HepG2 (cell line): ENCODE data around the gene ARL15. TPM values are rescaled to one million over a fixed set of nuclear protein-coding genes. Genes with fewer than 3 reads are reported as not detected.

ENCODE experiments used
- ATAC-seq: fragments of 200-7000 bp; cut with Tn5 transposase; 3 replicates; pipeline ENCODE4 v1.9.1; 2020; ENCODE audit warnings: mild to moderate bottlenecking, moderate library complexity
- BruUV-seq: library from RNA; stranded (reverse); fragments of 400-500 nt; replicated peaks from 2 replicates; lab custom pipeline; 2021; lab: Mats Ljungman, UMichigan
- CTCF ChIA-PET: fragments of 300-600 bp; formaldehyde crosslinking; extraction: SDS; loops from one replicate; lab custom pipeline; 2021; ENCODE audit warnings: low total read pairs, inconsistent platforms, low intra/inter-chr PET ratio; lab: Yijun Ruan, JAX
- POLR2A ChIA-PET: fragments of 350-600 bp; sonication (Branson Sonifier 250); formaldehyde crosslinking; loops from one replicate; lab custom pipeline; 2020; ENCODE audit warnings: antibody characterized with exemption, inconsistent platforms; lab: Yijun Ruan, JAX
- DNase-seq: peaks from one replicate; pipeline ENCODE4 v3.0.0-alpha.2; 2015; ENCODE audit warnings: low spot score
- FAIRE-seq: peaks from 3 replicates; lab custom pipeline; 2011; peaks lifted over from hg19 to GRCh38; lab: Jason Lieb, UNC
- H2AFZ ChIP-seq: one replicate; pipeline ENCODE4 v1.6.1; 2011; ENCODE audit warnings: low read length, inconsistent platforms
- H3K27ac ChIP-seq: fragments of 300-600 bp; 3 replicates; pipeline ENCODE4 v1.8.0; 2011; ENCODE audit warnings: mixed run types, mild to moderate bottlenecking, mixed read lengths, low read length, inconsistent platforms; ENCODE audit not compliant: insufficient read depth; ENCODE audit errors: extremely low read length
- H3K27me3 ChIP-seq, 2 experiments: fragments of 200-600 bp in 1 of 2; 2 replicates in 1 of 2; 3 replicates in 1 of 2; pipeline versions ENCODE4 v1.6.0 to v1.8.0; 2011; ENCODE audit warnings: low read length in 2 of 2, mild to moderate bottlenecking in 2 of 2, moderate library complexity in 2 of 2, inconsistent platforms in 1 of 2; ENCODE audit not compliant: insufficient read depth in 2 of 2, control insufficient read depth in 1 of 2
- H3K36me3 ChIP-seq, 2 experiments: fragments of 200-600 bp in 1 of 2; replicated peaks in 1 of 2; 2 replicates in 1 of 2; 3 replicates in 1 of 2; pipeline versions ENCODE4 v1.5.1 to v1.8.0; 2011; ENCODE audit warnings: low read length in 2 of 2, inconsistent platforms in 1 of 2; ENCODE audit not compliant: insufficient read depth in 2 of 2, control insufficient read depth in 1 of 2
- H3K4me1 ChIP-seq: 2 replicates; pipeline ENCODE4 v1.5.1; 2012; ENCODE audit warnings: low read length, inconsistent platforms; ENCODE audit not compliant: insufficient read depth
- H3K4me2 ChIP-seq: 2 replicates; pipeline ENCODE4 v1.6.0; 2011; ENCODE audit warnings: low read depth, low read length, inconsistent platforms
- H3K4me3 ChIP-seq, 3 experiments: fragments of 200-600 bp in 1 of 3; sonication (generic), shearing (Covaris generic) in 1 of 3; replicated peaks in 1 of 3; 2 replicates each; pipeline ENCODE4 v1.5.1; 2011 to 2016; ENCODE audit warnings: low read length in 3 of 3, inconsistent platforms in 2 of 3, low read depth in 2 of 3, mild to moderate bottlenecking in 2 of 3, control low read depth in 1 of 3, mixed read lengths in 1 of 3; ENCODE audit not compliant: insufficient read depth in 1 of 3
- H3K79me2 ChIP-seq: one replicate; pipeline ENCODE4 v1.6.1; 2011; ENCODE audit warnings: low read length, inconsistent platforms; ENCODE audit not compliant: insufficient read depth
- H3K9ac ChIP-seq: 2 replicates; pipeline ENCODE4 v1.6.0; 2011; ENCODE audit warnings: mild to moderate bottlenecking, low read depth, low read length, inconsistent platforms; ENCODE audit not compliant: insufficient read depth
- H3K9me3 ChIP-seq: 2 replicates; pipeline ENCODE4 v1.5.1; 2012; ENCODE audit warnings: mild to moderate bottlenecking, low read length
- H4K20me1 ChIP-seq: 2 replicates; pipeline ENCODE4 v1.6.0; 2011; ENCODE audit warnings: inconsistent platforms, mild to moderate bottlenecking, low read length, moderate library complexity; ENCODE audit not compliant: insufficient read depth
- MAFK ChIP-seq, 2 experiments: IDR thresholded peaks in 1 of 2; conservative IDR thresholded peaks in 1 of 2; 2 replicates each; pipeline ENCODE4 v1.6.1; 2011; ENCODE audit warnings: improper control_type of control experiment in 2 of 2, low read length in 2 of 2
- MZF1 ChIP-seq: sonication (generic); formaldehyde crosslinking; IDR thresholded peaks from 2 replicates; pipeline ENCODE4 v1.8.1; 2023; ENCODE audit warnings: mild to moderate bottlenecking, missing genetic modification reagents, borderline replicate concordance
- ZFP82 ChIP-seq: sonication (generic); formaldehyde crosslinking; IDR thresholded peaks from 2 replicates; pipeline ENCODE4 v1.5.1; 2020; ENCODE audit warnings: mild to moderate bottlenecking, missing genetic modification reagents, borderline replicate concordance
- ZNF335 ChIP-seq: sonication (generic); formaldehyde crosslinking; IDR thresholded peaks from 2 replicates; pipeline ENCODE4 v1.4.0; 2020; ENCODE audit warnings: missing genetic modification reagents
- WGBS: methylation state at CpG from one replicate; pipeline ENCODE4 v1.1.6; 2017; ENCODE audit warnings: low lambda C conversion rate; 5-methylcytosine and 5-hydroxymethylcytosine counted together
- in situ Hi-C: cut with HindIII; loops from 2 replicates; pipeline ENCODE4 v1.10.0; 2017; ENCODE audit warnings: low pct_unique_long_range_greater_than_20kb; ENCODE audit not compliant: extremely low pct_ligation_motif_present
- intact Hi-C: fragments of 100-400 bp; cut with micrococcal nuclease; formaldehyde crosslinking; loops from one replicate; pipeline ENCODE4 v1.10.0; 2022; ENCODE audit not compliant: unreplicated experiment
- polyA plus RNA-seq, 8 experiments: library from polyadenylated mRNA; depleted of rRNA in 3 of 8; stranded (reverse) in 7 of 8; unstranded in 1 of 8; fragments of >200 nt; fragmentation: Illumina TruSeq in 4 of 8; extraction: Trizol in 4 of 8; gene quantifications; 2 replicates each; pipeline versions ENCODE4 v1.2.1 to v1.2.3, GENCODE V29; 2011 to 2016; ENCODE audit warnings: low read depth in 4 of 8, missing spikeins in 1 of 8, mixed read lengths in 1 of 8; ENCODE audit not compliant: insufficient read depth in 1 of 8
- total RNA-seq, 5 experiments: library from RNA; depleted of rRNA; stranded (reverse); fragments of >200 nt; fragmentation: Illumina TruSeq; extraction: Trizol; gene quantifications; 2 replicates each; pipeline ENCODE4 v1.2.3, GENCODE V29; 2016; ENCODE audit warnings: low read depth in 1 of 5
- TF ChIP-seq, protein P1 (sequence below): sonication (generic); formaldehyde crosslinking; IDR thresholded peaks from 2 replicates; pipeline ENCODE4 v1.4.0; 2020; ENCODE audit warnings: low read depth, mild to moderate bottlenecking, missing genetic modification reagents

Gene ARL15
- total and polyA plus RNA-seq, 2 of the 13 experiments (the other 11 are each of a cell fraction or from before 2014, with no cell fraction given), result 2.5 to 7.7 TPM

DNA sequence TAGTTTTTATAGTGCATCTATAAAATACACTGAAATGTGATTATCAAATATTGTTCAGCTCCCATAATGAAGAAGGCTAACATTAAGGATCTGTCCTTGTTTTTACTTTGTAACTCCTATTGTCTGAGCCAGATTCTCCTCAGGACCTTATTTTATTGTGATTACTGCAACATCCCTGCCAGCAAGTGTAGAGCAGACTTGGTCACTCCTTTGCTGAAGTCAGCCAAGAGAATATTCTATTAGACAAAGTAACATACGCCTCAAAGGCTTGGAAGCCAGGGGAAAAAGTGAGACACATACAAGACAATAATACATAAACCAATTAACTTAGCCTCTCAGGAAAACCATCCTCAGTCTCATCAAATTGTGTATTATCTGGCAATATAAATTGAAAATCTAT, 269.6 kb downstream of the ARL15 start (continued):
- TF ChIP-seq, protein P1, sequence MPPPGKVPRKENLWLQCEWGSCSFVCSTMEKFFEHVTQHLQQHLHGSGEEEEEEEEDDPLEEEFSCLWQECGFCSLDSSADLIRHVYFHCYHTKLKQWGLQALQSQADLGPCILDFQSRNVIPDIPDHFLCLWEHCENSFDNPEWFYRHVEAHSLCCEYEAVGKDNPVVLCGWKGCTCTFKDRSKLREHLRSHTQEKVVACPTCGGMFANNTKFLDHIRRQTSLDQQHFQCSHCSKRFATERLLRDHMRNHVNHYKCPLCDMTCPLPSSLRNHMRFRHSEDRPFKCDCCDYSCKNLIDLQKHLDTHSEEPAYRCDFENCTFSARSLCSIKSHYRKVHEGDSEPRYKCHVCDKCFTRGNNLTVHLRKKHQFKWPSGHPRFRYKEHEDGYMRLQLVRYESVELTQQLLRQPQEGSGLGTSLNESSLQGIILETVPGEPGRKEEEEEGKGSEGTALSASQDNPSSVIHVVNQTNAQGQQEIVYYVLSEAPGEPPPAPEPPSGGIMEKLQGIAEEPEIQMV (CRISPR knock-in tag), result no peak
- TF ChIP-seq ZFP82 (CRISPR knock-in tag), result no peak

DNA sequence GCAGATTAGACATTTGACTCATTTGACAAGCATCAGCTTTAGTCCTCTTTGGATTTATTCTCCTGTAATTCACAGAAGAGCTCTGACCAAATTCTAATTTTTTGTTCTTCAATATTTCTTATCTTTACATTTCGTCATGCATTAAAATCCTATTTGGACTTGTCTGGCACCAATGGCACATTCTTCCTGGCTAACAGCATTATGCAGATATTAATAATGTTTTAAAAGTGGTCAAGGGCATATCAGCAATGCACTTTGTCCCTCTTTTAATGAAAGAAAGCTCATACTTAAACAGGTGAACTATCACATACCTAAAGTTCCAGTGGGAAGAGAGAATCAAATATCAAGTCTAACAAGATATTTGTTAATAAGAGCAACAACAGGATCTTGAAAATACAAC, 270.4 kb downstream of the ARL15 start:
- CTCF ChIA-PET, result no interaction called here
- no peaks in the 10 kb centered on the region for H4K20me1 ChIP-seq

DNA sequence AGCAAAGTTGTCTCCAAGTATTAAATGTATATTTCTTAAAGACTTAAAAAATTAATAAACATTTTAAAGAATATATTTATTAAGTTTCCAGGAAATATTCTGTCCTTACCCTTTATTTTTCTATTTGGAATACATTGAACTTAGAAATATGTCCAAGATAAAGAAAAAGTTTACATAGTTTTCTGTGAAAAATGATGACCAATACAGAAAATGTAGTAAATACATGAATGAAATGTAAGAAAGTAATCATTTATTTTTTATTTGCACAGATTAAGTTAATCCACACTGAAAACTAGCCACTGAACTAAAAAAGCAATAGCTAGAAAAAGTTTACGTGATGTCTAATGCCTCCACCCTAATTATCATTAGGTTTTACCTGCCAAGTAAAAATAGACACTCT, 273.2 kb downstream of the ARL15 start:
- POLR2A ChIA-PET, result no interaction called here
- CTCF ChIA-PET, result no interaction called here
- FAIRE-seq, result no peak

More for the DNA sequence above, 270.4 kb downstream of the ARL15 start:
- Histone ChIP-seq H3K79me2 (no peaks in the 10 kb centered on the region), H3K4me1 (peaks cover 3% of the 10 kb centered on the region), H2AFZ (no peak overlapping the region), H3K9ac (no peak overlapping the region), H3K27ac (no peak overlapping the region), H3K9me3 (no peaks in the 10 kb centered on the region), H3K36me3 (no peaks in the 10 kb centered on the region), H3K4me2 (no peak overlapping the region), H3K4me3 (no peak overlapping the region), H3K27me3 (no peaks in the 10 kb centered on the region)
- POLR2A ChIA-PET, result no interaction called here
- intact Hi-C loops, result no loop called here
- DNase-seq (no peak), FAIRE-seq (no peak), ATAC-seq (no peak)
- BruUV-seq, result no TSS peak
- in situ Hi-C loops, result no loop called here
- WGBS, result 77% methylated on average over 1 of the region's 1 CpG
- no peak for TF ChIP-seq ZNF335

More for the DNA sequence above, 273.2 kb downstream of the ARL15 start:
- intact Hi-C loops, result no loop called here
- TF ChIP-seq MAFK (conservative IDR thresholded peaks at IDR 0.05 in 1 of 2, IDR thresholded peaks at IDR 0.05 in 1 of 2; ENCODE audit: low read length in 2 of 2) (peak in 1 of 2 experiments; percentile 46; a peak in 2 of 4 replicates), MZF1 (CRISPR knock-in tag) (no peak)
- BruUV-seq, result no TSS peak
- Histone ChIP-seq H3K36me3 (no peaks in the 10 kb centered on the region), H3K4me3 (no peak overlapping the region), H3K9ac (no peak overlapping the region), H3K79me2 (no peaks in the 10 kb centered on the region), H3K4me1 (no peaks in the 10 kb centered on the region), H3K9me3 (no peaks in the 10 kb centered on the region), H2AFZ (no peak overlapping the region), H3K4me2 (no peak overlapping the region), H3K27ac (no peak overlapping the region), H4K20me1 (no peaks in the 10 kb centered on the region), H3K27me3 (no peaks in the 10 kb centered on the region)
- in situ Hi-C loops, result no loop called here
- WGBS, result 96% methylated on average over 1 of the region's 1 CpG
- DNase-seq, result no peak
- no peak for ATAC-seq
